Activated CD4-positive, alpha-beta T cell treated with anti-CD3 and anti-CD28 coated beads for 48 hours (primary cell): ENCODE data around the gene TBX1.
"Not testable (repeated sequence)": the region's sequence is repeated elsewhere in the genome, so short reads cannot be mapped to it uniquely, and the experiment has no call there.

ENCODE experiments used
- DNase-seq: peaks from one replicate; pipeline ENCODE4 v3.0.0-alpha.2; 2020

Gene TBX1

GRCh38 chr22:19785461-19786263 lies 25.1 kb downstream of the TBX1 start:
- DNase-seq: no peak

GRCh38 chr22:19786264-19786585 lies 25.6 kb downstream of the TBX1 start:
- DNase-seq: no peak

GRCh38 chr22:19786959-19787848 lies 26.6 kb downstream of the TBX1 start:
- no peak for DNase-seq

DNA sequence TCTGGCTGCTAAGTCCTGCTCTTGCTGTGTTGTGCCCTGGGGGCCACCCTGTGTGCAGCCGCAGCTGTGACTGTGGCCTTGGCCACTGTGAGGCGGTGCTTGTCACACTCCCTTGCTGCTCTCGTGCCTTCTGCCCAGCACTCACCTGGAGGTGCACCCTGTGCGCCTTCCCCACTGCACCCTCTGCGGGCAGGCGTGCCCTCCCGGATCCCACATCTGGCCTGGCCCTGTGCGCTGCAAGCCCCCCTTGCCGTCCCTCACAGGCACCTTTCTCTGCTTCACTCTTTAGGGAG lies 27.2 kb downstream of the TBX1 start:
- DNase-seq: no peak

- DNase-seq: no peak
These were observed 28.2 kb downstream of the TBX1 start for GRCh38 chr22:19788661-19789225.

DNA sequence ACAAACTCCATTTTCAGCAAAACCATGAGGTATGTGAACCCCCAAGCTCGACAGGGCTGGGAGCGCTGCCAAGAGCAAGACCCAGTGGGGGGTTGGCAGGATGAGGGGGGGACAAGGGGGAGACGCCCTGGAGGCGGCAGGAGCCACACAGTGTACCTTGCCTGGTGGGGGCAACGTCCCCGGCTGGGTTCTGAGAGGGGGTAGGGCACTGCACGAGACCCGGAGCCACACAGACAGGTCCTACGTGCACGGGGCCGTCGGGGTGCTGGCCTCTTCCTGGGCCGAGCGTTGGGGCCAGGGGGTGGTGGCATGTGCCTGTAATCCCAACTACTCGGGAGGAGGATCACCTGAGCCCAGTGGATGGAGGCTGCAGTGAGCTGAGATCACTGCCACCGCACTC lies 28.8 kb downstream of the TBX1 start:
- no peak for DNase-seq

GRCh38 chr22:19789828-19790227 lies 29.2 kb downstream of the TBX1 start:
- no peak for DNase-seq

DNA sequence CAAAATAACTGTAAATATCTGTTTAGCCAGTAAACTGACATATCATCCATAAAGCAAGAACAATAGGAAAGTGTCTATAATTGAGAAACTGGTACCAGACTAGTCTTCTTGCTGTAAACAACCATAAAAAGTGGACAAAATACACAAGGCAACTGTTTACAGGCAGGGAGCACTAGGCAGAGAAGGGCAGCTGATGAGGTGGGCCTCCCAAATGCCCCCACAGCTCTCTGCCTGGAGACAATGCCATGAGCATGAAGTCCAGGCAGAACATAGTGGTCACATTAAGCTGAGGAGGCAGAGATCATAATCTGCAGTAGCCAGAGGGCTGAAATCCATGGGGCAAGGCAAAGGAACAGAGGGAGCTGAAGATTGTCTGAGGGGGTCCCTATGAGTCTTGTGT lies 30.7 kb downstream of the TBX1 start:
- no peak for DNase-seq

DNA sequence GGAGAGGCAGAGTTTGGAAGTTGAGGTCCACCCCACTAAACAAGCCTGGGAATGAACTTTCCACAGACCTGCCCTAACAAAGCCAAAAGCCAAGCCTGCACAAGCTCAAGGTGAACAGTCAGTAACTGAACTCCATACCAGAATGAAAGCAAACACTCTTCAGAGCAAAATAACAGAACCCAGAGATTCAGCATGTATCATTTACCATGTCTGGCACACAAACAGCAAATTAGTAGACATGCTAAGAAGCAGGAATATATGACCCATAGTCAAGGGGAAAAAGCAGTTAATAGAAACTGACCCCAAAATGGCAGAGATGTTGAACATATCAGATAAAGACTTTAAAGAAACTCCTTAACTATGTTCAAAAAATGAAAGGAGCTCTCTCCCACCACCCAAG lies 31.3 kb downstream of the TBX1 start:
- DNase-seq: no peak

DNA sequence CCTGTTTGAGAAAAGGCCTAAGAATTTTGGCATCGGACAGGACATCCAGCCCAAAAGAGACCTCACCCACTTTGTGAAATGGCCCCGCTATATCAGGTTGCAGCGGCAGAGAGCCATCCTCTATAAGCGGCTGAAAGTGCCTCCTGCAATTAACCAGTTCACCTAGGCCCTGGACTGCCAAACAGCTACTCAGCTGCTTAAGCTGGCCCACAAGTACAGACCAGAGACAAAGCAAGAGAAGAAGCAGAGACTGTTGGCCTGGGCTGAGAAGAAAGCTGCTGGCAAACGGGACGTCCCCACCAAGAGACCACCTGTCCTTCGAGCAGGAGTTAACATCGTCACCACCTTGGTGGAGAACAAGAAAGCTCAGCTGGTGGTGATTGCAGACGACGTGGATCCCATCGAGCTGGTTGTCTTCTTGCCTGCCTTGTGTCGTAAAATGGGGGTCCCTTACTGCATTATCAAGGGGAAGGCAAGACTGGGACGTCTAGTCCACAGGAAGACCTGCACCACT lies 31.9 kb downstream of the TBX1 start:
- not testable (repeated sequence) for DNase-seq

- no peak for DNase-seq
These were observed 32.6 kb downstream of the TBX1 start for GRCh38 chr22:19793161-19793560.

- DNase-seq: no peak
These were observed 33.2 kb downstream of the TBX1 start for GRCh38 chr22:19793661-19794310.

DNA sequence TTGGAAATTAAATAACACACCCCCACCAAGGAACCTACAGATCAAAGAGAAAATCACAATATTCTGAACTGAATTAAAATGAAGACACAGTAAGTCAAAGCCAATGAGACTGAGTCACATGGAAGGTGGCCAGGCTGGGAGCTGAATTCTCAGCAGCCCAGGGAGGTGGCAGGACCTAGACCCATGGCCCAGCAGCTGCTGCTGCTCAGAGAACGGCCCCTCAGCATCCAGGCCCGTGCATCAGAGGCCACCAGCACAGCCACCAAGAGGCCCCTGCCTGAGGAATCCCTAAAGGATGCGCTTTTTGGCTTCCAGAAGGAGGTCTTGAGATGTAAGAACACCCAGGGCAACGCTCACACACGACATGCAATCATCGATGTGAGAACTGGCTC lies 35.0 kb downstream of the TBX1 start:
- no peak for DNase-seq

GRCh38 chr22:19796160-19796559 lies 35.6 kb downstream of the TBX1 start:
- DNase-seq: no peak

GRCh38 chr22:19797086-19798002 lies 36.8 kb downstream of the TBX1 start:
- DNase-seq: no peak

- no peak for DNase-seq
These were observed 37.6 kb downstream of the TBX1 start for GRCh38 chr22:19798003-19798665.

- DNase-seq: no peak
These were observed 38.3 kb downstream of the TBX1 start for GRCh38 chr22:19798891-19799293.

GRCh38 chr22:19799322-19800190 lies 39.0 kb downstream of the TBX1 start:
- DNase-seq: no peak

GRCh38 chr22:19800306-19800705 lies 39.7 kb downstream of the TBX1 start:
- no peak for DNase-seq

- DNase-seq: no peak
These were observed 40.2 kb downstream of the TBX1 start for GRCh38 chr22:19800761-19801244.
